WTC11 (cell line): ENCODE results near the gene USP49. TPM values are rescaled to one million over a fixed set of nuclear protein-coding genes. Genes with fewer than 3 reads are reported as not detected.

Source experiments
- ATAC-seq: fragments of 200-7000 bp; cut with Tn5 transposase; 2 replicates; pipeline ENCODE4 v1.10.0; 2021; ENCODE audit warnings: mild to moderate bottlenecking, moderate library complexity
- CTCF ChIA-PET: fragments of 300-600 bp; sonication (Branson Sonifier 250); formaldehyde crosslinking; loops from one replicate; lab custom pipeline; 2021; ENCODE audit warnings: antibody characterized with exemption; lab: Charles Lee
- POLR2A ChIA-PET: fragments of 350-600 bp; sonication (Branson Sonifier 250); formaldehyde crosslinking; loops from one replicate; lab custom pipeline; 2021; ENCODE audit warnings: antibody characterized with exemption; lab: Charles Lee
- DNase-seq: peaks from one replicate; pipeline ENCODE4 v3.0.0; 2021; ENCODE audit warnings: low spot score
- H3K27ac Mint-ChIP-seq: 2 replicates; pipeline ENCODE4 v1.8.0; 2021; ENCODE audit warnings: mixed read lengths
- H3K27me3 Mint-ChIP-seq: 2 replicates; pipeline ENCODE4 v1.8.0; 2021; ENCODE audit warnings: low read depth, mild to moderate bottlenecking, moderate library complexity, mixed read lengths
- H3K36me3 Mint-ChIP-seq: 2 replicates; pipeline ENCODE4 v1.8.0; 2021; ENCODE audit warnings: mixed read lengths
- H3K4me1 Mint-ChIP-seq: 2 replicates; pipeline ENCODE4 v1.8.0; 2022; ENCODE audit warnings: mixed read lengths
- H3K4me3 Mint-ChIP-seq: 2 replicates; pipeline ENCODE4 v1.8.0; 2021; ENCODE audit warnings: mild to moderate bottlenecking, moderate library complexity, mixed read lengths
- H3K9me3 Mint-ChIP-seq: 2 replicates; pipeline ENCODE4 v1.8.0; 2021; ENCODE audit warnings: mixed read lengths
- CBFB ChIP-seq: sonication (generic); formaldehyde crosslinking; IDR thresholded peaks from 2 replicates; pipeline ENCODE4 v1.8.1; 2022; ENCODE audit warnings: mild to moderate bottlenecking, low read depth, missing genetic modification reagents
- CREM ChIP-seq: sonication (generic); formaldehyde crosslinking; IDR thresholded peaks from 2 replicates; pipeline ENCODE4 v1.8.1; 2022; ENCODE audit warnings: mild to moderate bottlenecking, missing genetic modification reagents, moderate library complexity
- ELF4 ChIP-seq: sonication (generic); formaldehyde crosslinking; IDR thresholded peaks from 2 replicates; pipeline ENCODE4 v1.8.1; 2022; ENCODE audit warnings: low read depth, mild to moderate bottlenecking, moderate library complexity, missing genetic modification reagents
- FOXJ3 ChIP-seq: sonication (generic); formaldehyde crosslinking; IDR thresholded peaks from 2 replicates; pipeline ENCODE4 v1.9.0; 2021; ENCODE audit warnings: missing genetic modification reagents, mild to moderate bottlenecking, borderline replicate concordance
- FOXK1 ChIP-seq: sonication (generic); formaldehyde crosslinking; IDR thresholded peaks from 2 replicates; pipeline ENCODE4 v1.8.0; 2022; ENCODE audit warnings: mild to moderate bottlenecking, moderate library complexity, missing genetic modification reagents
- GABPB1 ChIP-seq: sonication (generic); formaldehyde crosslinking; IDR thresholded peaks from 2 replicates; pipeline ENCODE4 v1.8.1; 2023; ENCODE audit warnings: mild to moderate bottlenecking, missing genetic modification reagents
- HMGA2 ChIP-seq: fragments of 250-450 bp; sonication (Bioruptor Pico); IDR thresholded peaks from 2 replicates; pipeline ENCODE4 v1.4.0; 2021; ENCODE audit warnings: mild to moderate bottlenecking, moderate library complexity
- MXD4 ChIP-seq: fragments of 250-450 bp; sonication (Bioruptor Pico); IDR thresholded peaks from 2 replicates; pipeline ENCODE4 v1.8.0; 2021; ENCODE audit warnings: mild to moderate bottlenecking, moderate library complexity, borderline replicate concordance
- NFYB ChIP-seq: sonication (generic); formaldehyde crosslinking; conservative IDR thresholded peaks from 2 replicates; pipeline ENCODE4 v1.8.0; 2022; ENCODE audit warnings: low read depth, missing genetic modification reagents
- NR2C2 ChIP-seq: sonication (generic); formaldehyde crosslinking; IDR thresholded peaks from 2 replicates; pipeline ENCODE4 v1.8.0; 2022; ENCODE audit warnings: mild to moderate bottlenecking, missing genetic modification reagents
- SP1 ChIP-seq: sonication (generic); formaldehyde crosslinking; conservative IDR thresholded peaks from 2 replicates; pipeline ENCODE4 v1.8.1; 2022; ENCODE audit warnings: missing genetic modification reagents
- TEAD1 ChIP-seq: sonication (generic); formaldehyde crosslinking; IDR thresholded peaks from 2 replicates; pipeline ENCODE4 v1.8.0; 2022; ENCODE audit warnings: mild to moderate bottlenecking, missing genetic modification reagents
- ZBTB21 ChIP-seq: sonication (generic); formaldehyde crosslinking; IDR thresholded peaks from 2 replicates; pipeline ENCODE4 v1.8.1; 2023; ENCODE audit warnings: mild to moderate bottlenecking, missing genetic modification reagents, borderline replicate concordance
- ZNF121 ChIP-seq: sonication (generic); formaldehyde crosslinking; IDR thresholded peaks from 2 replicates; pipeline ENCODE4 v1.8.0; 2023; ENCODE audit warnings: missing genetic modification reagents
- ZNF219 ChIP-seq: sonication (generic); formaldehyde crosslinking; IDR thresholded peaks from 2 replicates; pipeline ENCODE4 v1.8.0; 2023; ENCODE audit warnings: missing genetic modification reagents, mild to moderate bottlenecking, borderline replicate concordance
- ZNF317 ChIP-seq: sonication (generic); formaldehyde crosslinking; IDR thresholded peaks from 2 replicates; pipeline ENCODE4 v1.8.1; 2023; ENCODE audit warnings: low read depth, mild to moderate bottlenecking, moderate library complexity, missing genetic modification reagents, borderline replicate concordance
- ZNF671 ChIP-seq: fragments of 250-450 bp; sonication (Bioruptor Pico); IDR thresholded peaks from 2 replicates; pipeline ENCODE4 v1.8.0; 2021; ENCODE audit warnings: mild to moderate bottlenecking
- total RNA-seq: library from RNA; stranded (reverse); gene quantifications from 3 replicates; pipeline ENCODE4 v1.2.3, GENCODE V29; 2021
- TF ChIP-seq, protein P1 (sequence below): sonication (generic); formaldehyde crosslinking; IDR thresholded peaks from 2 replicates; pipeline ENCODE4 v1.8.1; 2023; ENCODE audit warnings: mild to moderate bottlenecking, missing genetic modification reagents
- TF ChIP-seq, protein P2 (sequence below): sonication (generic); formaldehyde crosslinking; IDR thresholded peaks from 2 replicates; pipeline ENCODE4 v1.8.1; 2023; ENCODE audit warnings: mild to moderate bottlenecking, missing genetic modification reagents
- TF ChIP-seq, protein P3 (sequence below): sonication (generic); formaldehyde crosslinking; IDR thresholded peaks from 2 replicates; pipeline ENCODE4 v1.8.1; 2023; ENCODE audit warnings: mild to moderate bottlenecking, moderate library complexity, missing genetic modification reagents
- TF ChIP-seq, protein P4 (sequence below): sonication (generic); formaldehyde crosslinking; IDR thresholded peaks from 2 replicates; pipeline ENCODE4 v1.8.0; 2022; ENCODE audit warnings: mild to moderate bottlenecking, missing genetic modification reagents
- TF ChIP-seq, protein P5 (sequence below): sonication (generic); formaldehyde crosslinking; IDR thresholded peaks from 2 replicates; pipeline ENCODE4 v1.8.0; 2022; ENCODE audit warnings: mild to moderate bottlenecking, missing genetic modification reagents
- TF ChIP-seq, protein P6 (sequence below): sonication (generic); formaldehyde crosslinking; IDR thresholded peaks from 2 replicates; pipeline ENCODE4 v1.8.1; 2022; ENCODE audit warnings: mild to moderate bottlenecking, missing genetic modification reagents, moderate library complexity, borderline replicate concordance
- TF ChIP-seq, protein P7 (sequence below): sonication (generic); formaldehyde crosslinking; IDR thresholded peaks from 2 replicates; pipeline ENCODE4 v1.8.0; 2022; ENCODE audit warnings: mild to moderate bottlenecking, missing genetic modification reagents
- TF ChIP-seq, protein P8 (sequence below): sonication (generic); formaldehyde crosslinking; IDR thresholded peaks from 2 replicates; pipeline ENCODE4 v1.8.1; 2022; ENCODE audit warnings: low read depth, mild to moderate bottlenecking, moderate library complexity, missing genetic modification reagents, borderline replicate concordance

The USP49 gene
- total RNA-seq, 1 experiment from 2014 or later, result 18.4 TPM

DNA sequence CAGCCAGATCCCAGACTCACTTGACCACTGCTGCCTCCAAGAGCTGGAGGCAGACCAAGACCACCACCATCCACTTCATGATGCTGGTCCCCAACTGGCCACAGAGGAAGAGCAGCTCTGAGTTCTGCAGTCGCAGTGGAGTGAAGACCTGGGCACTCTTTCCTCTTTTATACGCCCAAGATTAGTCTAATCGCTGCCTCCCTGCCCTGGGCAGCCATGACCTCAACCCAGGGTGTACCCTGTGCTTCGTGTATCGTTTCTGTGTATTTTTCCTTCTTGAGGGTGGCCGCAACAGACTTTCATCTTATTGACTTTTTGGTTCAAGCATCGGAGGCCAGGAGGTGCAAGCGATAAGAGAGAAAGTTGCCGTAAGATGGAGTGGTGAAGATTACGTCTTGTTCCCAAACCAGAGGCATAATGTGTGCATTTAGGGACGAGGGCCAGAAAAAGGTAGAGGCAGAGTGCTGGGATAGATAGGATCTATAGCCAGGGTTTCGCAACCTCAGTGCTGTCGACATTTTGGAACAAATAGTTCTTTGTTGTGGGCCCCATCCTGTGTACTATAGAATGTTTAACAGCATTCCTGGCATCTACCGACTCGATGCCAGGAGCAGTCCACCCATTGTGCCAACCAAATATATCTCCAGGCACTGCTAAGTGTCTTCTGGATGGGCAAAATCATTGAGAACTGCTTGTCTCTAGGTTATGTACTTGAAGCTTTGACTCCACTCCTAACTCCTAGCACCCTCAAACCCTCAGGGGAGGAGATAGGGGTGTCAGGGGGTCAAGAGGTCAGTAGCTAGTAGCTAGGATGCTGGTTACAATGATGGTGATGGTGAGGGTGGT, 147.7 kb downstream of the USP49 start, which contains the start of gene PGC:
Gene PGC (minus strand): TSS at position 142 of the 846 bp plus-strand sequence. CDS start 63 bp downstream, at position 79.
- DNase-seq (no peak), ATAC-seq (no peak)
- ChIA-PET POLR2A (no interaction called here), CTCF (interaction anchor here (0.9 to 2.7 kb wide), 2 partner anchors 9 to 13 kb away, joined by 3 to 16 read pairs; partner anchors contain the start of gene TFEB)
- Mint-ChIP-seq H3K36me3 (no peaks in the 10 kb centered on the region), H3K9me3 (no peaks in the 10 kb centered on the region), H3K27me3 (no peaks in the 10 kb centered on the region; the same call in 1 of the 2 replicates), H3K4me1 (no peaks in the 10 kb centered on the region), H3K4me3 (no peak within 1 kb of the TSS), H3K27ac (no peak within 1 kb of the TSS)
- TF ChIP-seq CREM (CRISPR knock-in tag) (no peak), GABPB1 (CRISPR knock-in tag) (peak; percentile 62; the same call in 1 of the 2 replicates), ZNF121 (CRISPR knock-in tag) (no peak), ZNF671 (CRISPR knock-in tag) (no peak), ELF4 (CRISPR knock-in tag) (no peak), TEAD1 (no peak)
- TF ChIP-seq, protein P1, sequence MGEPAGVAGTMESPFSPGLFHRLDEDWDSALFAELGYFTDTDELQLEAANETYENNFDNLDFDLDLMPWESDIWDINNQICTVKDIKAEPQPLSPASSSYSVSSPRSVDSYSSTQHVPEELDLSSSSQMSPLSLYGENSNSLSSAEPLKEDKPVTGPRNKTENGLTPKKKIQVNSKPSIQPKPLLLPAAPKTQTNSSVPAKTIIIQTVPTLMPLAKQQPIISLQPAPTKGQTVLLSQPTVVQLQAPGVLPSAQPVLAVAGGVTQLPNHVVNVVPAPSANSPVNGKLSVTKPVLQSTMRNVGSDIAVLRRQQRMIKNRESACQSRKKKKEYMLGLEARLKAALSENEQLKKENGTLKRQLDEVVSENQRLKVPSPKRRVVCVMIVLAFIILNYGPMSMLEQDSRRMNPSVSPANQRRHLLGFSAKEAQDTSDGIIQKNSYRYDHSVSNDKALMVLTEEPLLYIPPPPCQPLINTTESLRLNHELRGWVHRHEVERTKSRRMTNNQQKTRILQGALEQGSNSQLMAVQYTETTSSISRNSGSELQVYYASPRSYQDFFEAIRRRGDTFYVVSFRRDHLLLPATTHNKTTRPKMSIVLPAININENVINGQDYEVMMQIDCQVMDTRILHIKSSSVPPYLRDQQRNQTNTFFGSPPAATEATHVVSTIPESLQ (CRISPR knock-in tag), result no peak
- TF ChIP-seq, protein P2, sequence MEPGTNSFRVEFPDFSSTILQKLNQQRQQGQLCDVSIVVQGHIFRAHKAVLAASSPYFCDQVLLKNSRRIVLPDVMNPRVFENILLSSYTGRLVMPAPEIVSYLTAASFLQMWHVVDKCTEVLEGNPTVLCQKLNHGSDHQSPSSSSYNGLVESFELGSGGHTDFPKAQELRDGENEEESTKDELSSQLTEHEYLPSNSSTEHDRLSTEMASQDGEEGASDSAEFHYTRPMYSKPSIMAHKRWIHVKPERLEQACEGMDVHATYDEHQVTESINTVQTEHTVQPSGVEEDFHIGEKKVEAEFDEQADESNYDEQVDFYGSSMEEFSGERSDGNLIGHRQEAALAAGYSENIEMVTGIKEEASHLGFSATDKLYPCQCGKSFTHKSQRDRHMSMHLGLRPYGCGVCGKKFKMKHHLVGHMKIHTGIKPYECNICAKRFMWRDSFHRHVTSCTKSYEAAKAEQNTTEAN (CRISPR knock-in tag), result no peak

DNA sequence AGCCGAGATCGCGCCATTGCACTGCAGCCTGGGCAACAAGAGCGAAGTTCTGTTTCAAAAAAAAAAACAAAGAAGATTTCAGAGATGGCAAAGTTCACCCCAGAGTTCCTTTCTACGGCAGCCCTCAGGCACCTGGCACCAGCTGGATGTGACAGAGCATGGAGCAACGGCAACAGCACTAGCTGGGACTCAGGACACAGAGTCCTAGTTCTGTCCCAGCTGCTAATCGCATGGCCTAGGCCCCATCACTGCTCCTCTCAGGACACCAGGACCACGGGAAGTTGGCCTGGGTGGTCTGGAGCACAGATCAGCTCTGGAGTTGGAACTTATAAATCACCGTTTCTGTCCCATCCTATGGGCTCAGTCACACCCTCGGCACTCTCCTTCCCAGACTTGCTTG, 149.1 kb downstream of the USP49 start:
- DNase-seq (no peak), ATAC-seq (no peak)
- H3K4me3 Mint-ChIP-seq, result no peak overlapping the region
- H3K27ac Mint-ChIP-seq, result no peak overlapping the region
- no peaks in the 10 kb centered on the region for H3K4me1 Mint-ChIP-seq
- no peaks in the 10 kb centered on the region; the same call in 1 of the 2 replicates for H3K27me3 Mint-ChIP-seq
- ChIA-PET POLR2A (no interaction called here), CTCF (interaction anchor here (1.0 to 1.9 kb wide), 3 partner anchors 12 to 41 kb away, joined by 3 to 5 read pairs (median 5); no protein-coding TSS in a partner anchor)
- H3K36me3 Mint-ChIP-seq, result no peaks in the 10 kb centered on the region
- H3K9me3 Mint-ChIP-seq, result no peaks in the 10 kb centered on the region
- TF ChIP-seq FOXK1 (CRISPR knock-in tag) (no peak), MXD4 (CRISPR knock-in tag) (no peak), ZNF317 (no peak), HMGA2 (CRISPR knock-in tag) (no peak), ZBTB21 (CRISPR knock-in tag) (no peak), ZNF671 (CRISPR knock-in tag) (no peak), NFYB (CRISPR knock-in tag) (no peak), ZNF219 (CRISPR knock-in tag) (no peak), NR2C2 (CRISPR knock-in tag) (no peak), SP1 (CRISPR knock-in tag) (no peak), CBFB (CRISPR knock-in tag) (no peak), FOXJ3 (CRISPR knock-in tag) (no peak)
- TF ChIP-seq, protein P3, sequence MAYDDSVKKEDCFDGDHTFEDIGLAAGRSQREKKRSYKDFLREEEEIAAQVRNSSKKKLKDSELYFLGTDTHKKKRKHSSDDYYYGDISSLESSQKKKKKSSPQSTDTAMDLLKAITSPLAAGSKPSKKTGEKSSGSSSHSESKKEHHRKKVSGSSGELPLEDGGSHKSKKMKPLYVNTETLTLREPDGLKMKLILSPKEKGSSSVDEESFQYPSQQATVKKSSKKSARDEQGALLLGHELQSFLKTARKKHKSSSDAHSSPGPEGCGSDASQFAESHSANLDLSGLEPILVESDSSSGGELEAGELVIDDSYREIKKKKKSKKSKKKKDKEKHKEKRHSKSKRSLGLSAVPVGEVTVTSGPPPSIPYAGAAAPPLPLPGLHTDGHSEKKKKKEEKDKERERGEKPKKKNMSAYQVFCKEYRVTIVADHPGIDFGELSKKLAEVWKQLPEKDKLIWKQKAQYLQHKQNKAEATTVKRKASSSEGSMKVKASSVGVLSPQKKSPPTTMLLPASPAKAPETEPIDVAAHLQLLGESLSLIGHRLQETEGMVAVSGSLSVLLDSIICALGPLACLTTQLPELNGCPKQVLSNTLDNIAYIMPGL (CRISPR knock-in tag), result no peak
- TF ChIP-seq, protein P4, sequence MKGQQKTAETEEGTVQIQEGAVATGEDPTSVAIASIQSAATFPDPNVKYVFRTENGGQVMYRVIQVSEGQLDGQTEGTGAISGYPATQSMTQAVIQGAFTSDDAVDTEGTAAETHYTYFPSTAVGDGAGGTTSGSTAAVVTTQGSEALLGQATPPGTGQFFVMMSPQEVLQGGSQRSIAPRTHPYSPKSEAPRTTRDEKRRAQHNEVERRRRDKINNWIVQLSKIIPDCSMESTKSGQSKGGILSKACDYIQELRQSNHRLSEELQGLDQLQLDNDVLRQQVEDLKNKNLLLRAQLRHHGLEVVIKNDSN (CRISPR knock-in tag), result no peak
- TF ChIP-seq, protein P5, sequence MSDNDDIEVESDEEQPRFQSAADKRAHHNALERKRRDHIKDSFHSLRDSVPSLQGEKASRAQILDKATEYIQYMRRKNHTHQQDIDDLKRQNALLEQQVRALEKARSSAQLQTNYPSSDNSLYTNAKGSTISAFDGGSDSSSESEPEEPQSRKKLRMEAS (CRISPR knock-in tag), result no peak
- TF ChIP-seq, protein P6, sequence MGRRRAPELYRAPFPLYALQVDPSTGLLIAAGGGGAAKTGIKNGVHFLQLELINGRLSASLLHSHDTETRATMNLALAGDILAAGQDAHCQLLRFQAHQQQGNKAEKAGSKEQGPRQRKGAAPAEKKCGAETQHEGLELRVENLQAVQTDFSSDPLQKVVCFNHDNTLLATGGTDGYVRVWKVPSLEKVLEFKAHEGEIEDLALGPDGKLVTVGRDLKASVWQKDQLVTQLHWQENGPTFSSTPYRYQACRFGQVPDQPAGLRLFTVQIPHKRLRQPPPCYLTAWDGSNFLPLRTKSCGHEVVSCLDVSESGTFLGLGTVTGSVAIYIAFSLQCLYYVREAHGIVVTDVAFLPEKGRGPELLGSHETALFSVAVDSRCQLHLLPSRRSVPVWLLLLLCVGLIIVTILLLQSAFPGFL (CRISPR knock-in tag), result no peak
- TF ChIP-seq, protein P7, sequence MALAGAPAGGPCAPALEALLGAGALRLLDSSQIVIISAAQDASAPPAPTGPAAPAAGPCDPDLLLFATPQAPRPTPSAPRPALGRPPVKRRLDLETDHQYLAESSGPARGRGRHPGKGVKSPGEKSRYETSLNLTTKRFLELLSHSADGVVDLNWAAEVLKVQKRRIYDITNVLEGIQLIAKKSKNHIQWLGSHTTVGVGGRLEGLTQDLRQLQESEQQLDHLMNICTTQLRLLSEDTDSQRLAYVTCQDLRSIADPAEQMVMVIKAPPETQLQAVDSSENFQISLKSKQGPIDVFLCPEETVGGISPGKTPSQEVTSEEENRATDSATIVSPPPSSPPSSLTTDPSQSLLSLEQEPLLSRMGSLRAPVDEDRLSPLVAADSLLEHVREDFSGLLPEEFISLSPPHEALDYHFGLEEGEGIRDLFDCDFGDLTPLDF (CRISPR knock-in tag), result no peak
- TF ChIP-seq, protein P8, sequence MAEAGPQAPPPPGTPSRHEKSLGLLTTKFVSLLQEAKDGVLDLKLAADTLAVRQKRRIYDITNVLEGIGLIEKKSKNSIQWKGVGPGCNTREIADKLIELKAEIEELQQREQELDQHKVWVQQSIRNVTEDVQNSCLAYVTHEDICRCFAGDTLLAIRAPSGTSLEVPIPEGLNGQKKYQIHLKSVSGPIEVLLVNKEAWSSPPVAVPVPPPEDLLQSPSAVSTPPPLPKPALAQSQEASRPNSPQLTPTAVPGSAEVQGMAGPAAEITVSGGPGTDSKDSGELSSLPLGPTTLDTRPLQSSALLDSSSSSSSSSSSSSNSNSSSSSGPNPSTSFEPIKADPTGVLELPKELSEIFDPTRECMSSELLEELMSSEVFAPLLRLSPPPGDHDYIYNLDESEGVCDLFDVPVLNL, result no peak
